ENCODE results near the gene IRX5.

IRX5 gene

DNA sequence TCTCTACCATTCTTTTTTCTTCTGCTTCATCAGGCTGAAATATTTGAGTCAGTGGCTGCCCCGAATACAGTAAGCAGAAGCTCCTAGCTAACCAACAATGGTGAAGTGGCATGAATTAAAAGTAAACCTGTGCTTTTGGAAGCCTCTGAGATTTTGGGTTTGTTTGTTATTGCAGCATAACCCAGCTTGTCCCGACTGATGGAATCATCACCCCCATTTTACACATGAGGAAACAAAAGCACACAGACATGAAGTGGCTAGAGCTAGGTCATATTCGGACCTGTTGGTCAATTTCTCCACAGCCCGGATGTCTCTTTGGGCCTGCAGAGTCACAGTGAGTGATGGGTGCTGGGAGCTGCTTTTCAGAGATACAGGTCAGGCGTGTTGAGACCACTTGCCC, 39.4 kb downstream of the IRX5 start:
- Histone ChIP-seq H3K9ac (no peak overlapping the region), H4K20me1 (no peaks in the 10 kb centered on the region), H3K4me1 (no peaks in the 10 kb centered on the region), H3K4me3 (no peak overlapping the region), H3K9me3 (replicated peaks in 1 of 11) (peaks cover 0 to 11% (median 1%) of the 10 kb centered on the region in 11 experiments; a peak in 10 of 22 replicates), H3K27ac (no peak overlapping the region), H3K36me3 (no peaks in the 10 kb centered on the region), H3K27me3 (no peaks in the 10 kb centered on the region), H3K4me2 (no peak overlapping the region)
- no peak for TF ChIP-seq Cebpa-rat (IDR thresholded peaks at IDR 0.05)

DNA sequence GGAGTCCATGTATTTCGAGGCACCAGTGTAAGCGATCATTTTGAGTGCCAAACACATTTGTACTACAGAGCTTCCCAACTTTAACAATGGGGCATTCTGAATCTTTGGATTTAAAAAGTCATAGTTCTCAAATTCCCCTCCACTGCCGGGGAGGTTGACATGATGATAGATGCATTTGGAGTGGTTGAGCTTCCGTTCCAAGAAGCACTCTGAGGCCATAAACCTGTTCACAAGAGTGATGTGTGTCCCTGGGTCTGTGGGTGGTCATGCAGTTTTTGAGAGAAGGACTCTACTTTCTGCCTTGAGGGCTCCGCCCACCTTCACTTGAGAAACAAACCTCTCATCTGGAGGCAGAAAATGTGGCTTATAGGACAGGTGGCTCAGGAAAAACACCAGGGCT, 43.7 kb downstream of the IRX5 start:
- no peaks in the 10 kb centered on the region for H3K4me1 ChIP-seq
- H4K20me1 ChIP-seq = no peaks in the 10 kb centered on the region
- no peak for TF ChIP-seq Cebpa-rat (IDR thresholded peaks at IDR 0.05)
- no peaks in the 10 kb centered on the region for H3K27me3 ChIP-seq
- no peak overlapping the region for H3K27ac ChIP-seq
- no peak overlapping the region for H3K9ac ChIP-seq
- H3K9me3 ChIP-seq (replicated peaks in 1 of 11) = peaks cover 0 to 16% (median 5%) of the 10 kb centered on the region in 11 experiments; a peak in 10 of 22 replicates
- H3K36me3 ChIP-seq = no peaks in the 10 kb centered on the region
- H3K4me2 ChIP-seq = no peak overlapping the region
- no peak overlapping the region for H3K4me3 ChIP-seq

DNA sequence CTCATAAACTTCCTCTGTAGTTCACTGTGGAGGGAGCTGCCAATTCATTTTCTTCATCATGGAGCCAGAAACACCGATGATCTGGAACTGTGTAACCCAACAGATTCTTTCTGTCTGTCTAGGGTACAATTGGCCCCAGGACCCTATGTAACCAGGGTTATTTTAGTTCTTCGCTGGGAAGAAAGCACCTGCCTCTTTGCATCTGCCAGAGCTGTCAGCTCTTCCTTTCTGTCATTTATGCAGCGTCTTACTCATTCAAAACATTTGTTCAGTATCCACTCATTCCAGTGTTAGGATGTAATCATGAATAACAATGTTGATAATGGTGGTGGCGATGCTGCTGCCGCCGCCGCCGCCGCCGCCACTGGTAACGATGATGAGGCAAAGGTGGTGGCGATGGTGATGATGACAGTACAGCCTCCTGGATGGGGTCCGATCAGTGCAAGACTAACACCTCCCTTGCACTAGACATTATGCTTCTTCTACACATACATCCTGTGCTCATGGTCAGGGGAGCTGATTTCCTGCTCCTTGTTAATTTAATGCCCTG, 46.1 kb downstream of the IRX5 start:
- no peak for TF ChIP-seq Cebpa-rat (IDR thresholded peaks at IDR 0.05)
- Histone ChIP-seq H3K4me3 (no peak overlapping the region), H4K20me1 (no peaks in the 10 kb centered on the region), H3K4me2 (no peak overlapping the region), H3K27me3 (no peaks in the 10 kb centered on the region), H3K9me3 (replicated peaks in 1 of 11) (peaks cover 0 to 16% (median 5%) of the 10 kb centered on the region in 11 experiments; a peak in 10 of 22 replicates), H3K9ac (no peak overlapping the region), H3K36me3 (no peaks in the 10 kb centered on the region), H3K27ac (no peak overlapping the region), H3K4me1 (no peaks in the 10 kb centered on the region)

DNA sequence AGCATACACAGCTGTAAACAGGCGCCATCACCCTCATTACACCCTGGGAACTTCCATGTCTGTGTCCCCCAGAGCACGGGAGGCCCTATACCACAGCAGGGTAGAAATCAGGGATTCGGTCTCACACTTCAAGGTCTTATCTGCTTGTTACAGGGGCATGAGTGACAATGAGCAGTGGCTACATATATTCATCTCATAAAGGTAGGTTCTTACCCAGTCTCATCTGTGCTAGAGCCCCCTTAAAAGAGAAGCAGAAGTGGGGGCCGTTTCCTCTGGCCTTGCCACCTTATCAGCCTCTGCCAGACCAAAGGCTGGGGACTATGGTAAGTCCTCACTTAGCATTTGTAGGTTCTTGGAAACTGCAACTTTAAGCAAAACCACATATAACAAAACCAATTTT, 46.5 kb downstream of the IRX5 start:
- no peaks in the 10 kb centered on the region for H3K4me1 ChIP-seq
- no peaks in the 10 kb centered on the region for H4K20me1 ChIP-seq
- H3K4me3 ChIP-seq = no peak overlapping the region
- H3K36me3 ChIP-seq = no peaks in the 10 kb centered on the region
- TF ChIP-seq Cebpa-rat (IDR thresholded peaks at IDR 0.05) = no peak
- no peaks in the 10 kb centered on the region for H3K27me3 ChIP-seq
- H3K27ac ChIP-seq = no peak overlapping the region
- no peak overlapping the region for H3K9ac ChIP-seq
- peaks cover 0 to 16% (median 5%) of the 10 kb centered on the region in 11 experiments; a peak in 10 of 22 replicates for H3K9me3 ChIP-seq (replicated peaks in 1 of 11)
- no peak overlapping the region for H3K4me2 ChIP-seq

DNA sequence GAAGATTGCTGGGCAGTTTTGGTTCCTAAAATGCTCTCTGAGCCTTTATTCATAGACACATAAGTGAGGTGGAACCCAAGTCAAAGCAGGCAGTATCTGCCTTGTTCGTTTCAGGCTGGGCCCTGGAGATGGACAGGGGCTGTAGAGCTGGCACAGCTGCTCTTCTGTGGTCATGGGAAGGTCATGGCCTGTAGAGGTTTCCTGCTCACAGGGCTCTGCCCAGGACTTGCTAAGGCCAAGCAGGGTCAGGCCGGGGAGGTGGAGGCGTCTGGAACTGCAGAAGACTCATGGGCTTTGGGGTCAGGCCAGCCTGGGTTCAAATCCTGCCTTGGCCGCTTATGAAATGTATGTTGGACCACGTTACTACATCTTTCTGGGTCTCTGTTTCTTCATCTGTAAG, 50.2 kb downstream of the IRX5 start:
- Histone ChIP-seq H3K4me2 (no peak overlapping the region), H3K9ac (no peak overlapping the region), H3K9me3 (replicated peaks in 1 of 11) (peaks cover 0 to 2% (median 0%) of the 10 kb centered on the region in 11 experiments; a peak in 1 of 22 replicates), H3K27me3 (no peaks in the 10 kb centered on the region), H3K4me3 (no peak overlapping the region), H3K36me3 (no peaks in the 10 kb centered on the region), H3K27ac (no peak overlapping the region), H4K20me1 (no peaks in the 10 kb centered on the region), H3K4me1 (peaks cover 0 to 13% (median 7%) of the 10 kb centered on the region in 10 experiments; a peak in 9 of 20 replicates)
- TF ChIP-seq Cebpa-rat (IDR thresholded peaks at IDR 0.05) = no peak
